Right atrium auricular region (tissue), 2 donors: ENCODE data around the gene STAP2. TPM values are rescaled to one million over a fixed set of nuclear protein-coding genes. Genes with fewer than 3 reads are reported as not detected.

Experiments used
- DNase-seq: peaks from one replicate; pipeline ENCODE4 v3.0.0-alpha.2; 2019; ENCODE audit warnings: low spot score
- H3K27ac ChIP-seq, 2 donors: fragments of 200-600 bp; sonication (generic); 1 replicate in 1 of 2; 2 replicates in 1 of 2; pipeline ENCODE4 v1.5.1; 2016 to 2019
- H3K27me3 ChIP-seq, 2 donors: fragments of 200-600 bp; sonication (generic); one replicate each; pipeline versions ENCODE4 v1.5.1 to v1.6.0; 2017 to 2019
- H3K36me3 ChIP-seq: fragments of 200-600 bp; sonication (generic); one replicate; pipeline ENCODE4 v1.5.1; 2016
- H3K4me1 ChIP-seq, 2 donors: fragments of 200-600 bp; sonication (generic); one replicate each; pipeline versions ENCODE4 v1.5.1 to v1.6.0; 2017 to 2019
- H3K4me3 ChIP-seq, 2 donors: fragments of 200-600 bp; sonication (generic); 1 replicate in 1 of 2; 2 replicates in 1 of 2; pipeline ENCODE4 v1.5.1; 2017 to 2019; ENCODE audit warnings: mild to moderate bottlenecking in 1 of 2, moderate library complexity in 1 of 2
- H3K9me3 ChIP-seq, 2 donors: fragments of 200-600 bp; sonication (generic); one replicate each; pipeline ENCODE4 v1.5.1; 2019
- CTCF ChIP-seq, 2 donors: fragments of 200-600 bp; sonication (generic); IDR thresholded peaks; one replicate each; pipeline ENCODE4 v1.5.1; 2019; ENCODE audit warnings: antibody characterized with exemption in 2 of 2
- total RNA-seq, 2 donors: library from RNA; depleted of rRNA; stranded (reverse); fragments of >200 nt; gene quantifications; one replicate each; pipeline ENCODE4 v1.1.0, GENCODE V29; 2016

The STAP2 gene
- total RNA-seq, 2 donors from 2014 or later, result 4.8 to 11.8 TPM

- Histone ChIP-seq H3K36me3 (no peaks in the 10 kb centered on the region), H3K27ac (peak overlapping the region; percentile 68 to 95), H3K9me3 (no peaks in the 10 kb centered on the region), H3K4me3 (no peak overlapping the region), H3K4me1 (peaks cover 0 to 99% of the 10 kb centered on the region in 2 donors), H3K27me3 (no peaks in the 10 kb centered on the region)
- DNase-seq, result no peak
- TF ChIP-seq CTCF (IDR thresholded peaks at IDR 0.05), result no peak
These were observed 32.9 kb upstream of the STAP2 start for GRCh38 chr19:4371247-4372164.

GRCh38 chr19:4370418-4371041, 31.9 kb upstream of the STAP2 start:
- Histone ChIP-seq H3K4me3 (no peak overlapping the region), H3K36me3 (peaks cover 9% of the 10 kb centered on the region), H3K27me3 (no peaks in the 10 kb centered on the region), H3K9me3 (no peaks in the 10 kb centered on the region), H3K27ac (peak overlapping the region; percentile 45 to 68), H3K4me1 (peaks cover 0 to 90% of the 10 kb centered on the region in 2 donors)
- DNase-seq, result no peak
- TF ChIP-seq CTCF (IDR thresholded peaks at IDR 0.05), result no peak

- Histone ChIP-seq H3K36me3 (peaks cover 16% of the 10 kb centered on the region), H3K4me1 (peaks cover 0 to 83% of the 10 kb centered on the region in 2 donors), H3K9me3 (no peaks in the 10 kb centered on the region), H3K4me3 (peak overlapping the region in 1 of 2 donors; percentile 29), H3K27me3 (no peaks in the 10 kb centered on the region), H3K27ac (peak overlapping the region; percentile 66 to 68)
- peak; percentile 23 to 69 for TF ChIP-seq CTCF (IDR thresholded peaks at IDR 0.05)
- no peak for DNase-seq
These were observed 31.2 kb upstream of the STAP2 start for GRCh38 chr19:4369888-4370260.

- peak overlapping the region in 1 of 2 donors; percentile 29 for H3K4me3 ChIP-seq
- peaks cover 21% of the 10 kb centered on the region for H3K36me3 ChIP-seq
- no peaks in the 10 kb centered on the region for H3K9me3 ChIP-seq
- peaks cover 0 to 77% of the 10 kb centered on the region in 2 donors for H3K4me1 ChIP-seq
- H3K27me3 ChIP-seq, result no peaks in the 10 kb centered on the region
- no peak for TF ChIP-seq CTCF (IDR thresholded peaks at IDR 0.05)
- peak overlapping the region; percentile 66 to 68 for H3K27ac ChIP-seq
- DNase-seq, result no peak
These were observed 30.7 kb upstream of the STAP2 start for GRCh38 chr19:4369109-4369887.

GRCh38 chr19:4368128-4368820, 29.6 kb upstream of the STAP2 start:
- Histone ChIP-seq H3K36me3 (peaks cover 31% of the 10 kb centered on the region), H3K27ac (peak overlapping the region; percentile 66 to 68), H3K4me1 (peaks cover 0 to 67% of the 10 kb centered on the region in 2 donors), H3K27me3 (no peaks in the 10 kb centered on the region), H3K9me3 (no peaks in the 10 kb centered on the region), H3K4me3 (no peak overlapping the region)
- no peak for DNase-seq
- TF ChIP-seq CTCF (IDR thresholded peaks at IDR 0.05), result no peak
